HEK293 (cell line): ENCODE data around the gene POLR2C.

Experiments used
- CTCF ChIA-PET: fragments of 350-600 bp; formaldehyde crosslinking; extraction: SDS; loops from one replicate; lab custom pipeline; 2021; ENCODE audit warnings: antibody characterized with exemption; lab: Yijun Ruan, JAX
- POLR2A ChIA-PET: fragments of 300-600 bp; formaldehyde crosslinking; extraction: SDS; loops from one replicate; lab custom pipeline; 2020; ENCODE audit warnings: antibody characterized with exemption, inconsistent platforms; lab: Yijun Ruan, JAX
- H3K27ac ChIP-seq: fragments of 200-500 bp; sonication (Bioruptor generic); 2 replicates; pipeline ENCODE4 v1.5.1; 2014; ENCODE audit warnings: low read depth, low read length, control low read depth, inconsistent platforms; ENCODE audit errors: extremely low read depth
- H3K36me3 ChIP-seq, 2 experiments: fragments of 200-500 bp in 1 of 2; sonication (Bioruptor generic) in 1 of 2; 1 replicate in 1 of 2; 2 replicates in 1 of 2; pipeline ENCODE4 v1.5.1; 2014 to 2017; ENCODE audit warnings: inconsistent platforms in 2 of 2, low read length in 2 of 2; ENCODE audit not compliant: control insufficient read depth in 2 of 2, insufficient read depth in 1 of 2
- H3K4me1 ChIP-seq: fragments of 200-500 bp; sonication (Bioruptor generic); 2 replicates; pipeline ENCODE4 v1.5.1; 2014; ENCODE audit warnings: mild to moderate bottlenecking, low read length, inconsistent platforms; ENCODE audit not compliant: control insufficient read depth, insufficient read depth
- H3K4me3 ChIP-seq: 2 replicates; pipeline ENCODE4 v1.5.1; 2011; ENCODE audit warnings: low read depth, mild to moderate bottlenecking, control low read depth, low read length, moderate library complexity
- H3K9me3 ChIP-seq: fragments of 200-500 bp; sonication (Bioruptor generic); 2 replicates; pipeline ENCODE4 v1.5.1; 2014; ENCODE audit warnings: low read depth, low read length, inconsistent platforms; ENCODE audit not compliant: control insufficient read depth, insufficient read depth
- GLIS2 ChIP-seq: fragments of 450-650 bp; formaldehyde crosslinking; IDR thresholded peaks from 2 replicates; pipeline ENCODE4 v1.5.1; 2016; ENCODE audit warnings: missing biosample characterization, missing genetic modification characterization
- PRDM2 ChIP-seq: fragments of 450-650 bp; formaldehyde crosslinking; IDR thresholded peaks from 2 replicates; pipeline ENCODE4 v1.5.1; 2016; ENCODE audit warnings: missing biosample characterization, missing genetic modification characterization, borderline replicate concordance
- RBAK ChIP-seq: fragments of 450-650 bp; formaldehyde crosslinking; IDR thresholded peaks from 2 replicates; pipeline ENCODE4 v1.5.1; 2016; ENCODE audit warnings: missing biosample characterization, missing genetic modification characterization
- ZBTB10 ChIP-seq: fragments of 450-650 bp; formaldehyde crosslinking; IDR thresholded peaks from 2 replicates; pipeline ENCODE4 v1.5.1; 2016; ENCODE audit warnings: missing biosample characterization, missing genetic modification characterization
- ZIC2 ChIP-seq: fragments of 450-650 bp; formaldehyde crosslinking; IDR thresholded peaks from 2 replicates; pipeline ENCODE4 v1.5.1; 2016; ENCODE audit warnings: missing biosample characterization, missing genetic modification characterization
- ZNF140 ChIP-seq: fragments of 450-650 bp; formaldehyde crosslinking; IDR thresholded peaks from 2 replicates; pipeline ENCODE4 v1.5.1; 2016; ENCODE audit warnings: missing biosample characterization, missing genetic modification characterization
- ZNF426 ChIP-seq: fragments of 450-650 bp; formaldehyde crosslinking; IDR thresholded peaks from 2 replicates; pipeline ENCODE4 v1.5.1; 2017; ENCODE audit warnings: missing biosample characterization, missing genetic modification characterization, mild to moderate bottlenecking, inconsistent platforms, moderate library complexity
- ZNF596 ChIP-seq: fragments of 450-650 bp; IDR thresholded peaks from 2 replicates; pipeline ENCODE4 v1.5.0; 2018; ENCODE audit warnings: missing biosample characterization, mild to moderate bottlenecking, missing genetic modification characterization, moderate library complexity
- ZNF677 ChIP-seq: fragments of 450-650 bp; IDR thresholded peaks from 2 replicates; pipeline ENCODE4 v1.5.0; 2018; ENCODE audit warnings: missing biosample characterization, mild to moderate bottlenecking, missing genetic modification characterization, moderate library complexity
- ZSCAN16 ChIP-seq: fragments of 450-650 bp; formaldehyde crosslinking; IDR thresholded peaks from 2 replicates; pipeline ENCODE4 v1.5.1; 2016; ENCODE audit warnings: missing biosample characterization, missing genetic modification characterization

POLR2C gene

GRCh38 chr16:57482845-57483545 is 20.5 kb downstream of the POLR2C start:
- Histone ChIP-seq H3K9me3 (no peaks in the 10 kb centered on the region), H3K27ac (no peak overlapping the region), H3K4me1 (no peaks in the 10 kb centered on the region), H3K4me3 (no peak overlapping the region), H3K36me3 (no peaks in the 10 kb centered on the region)
- no peak for TF ChIP-seq PRDM2 (tag by site-specific recombination)
- no peak for TF ChIP-seq ZNF426 (tag by site-specific recombination)
- TF ChIP-seq ZNF677 (tag by site-specific recombination) = no peak
- no peak for TF ChIP-seq ZSCAN16 (tag by site-specific recombination)
- no peak for TF ChIP-seq RBAK
- TF ChIP-seq ZNF596 (tag by site-specific recombination) = no peak
- no peak for TF ChIP-seq ZNF140 (tag by site-specific recombination)
- ChIA-PET POLR2A (interaction anchor here (1.3 kb wide), 1 partner anchor 36 kb away, joined by 5 read pairs; the partner anchor contains the start of genes CIAPIN1 and COQ9), CTCF (interaction anchor here (0.6 to 2.5 kb wide), 3 partner anchors 37 to 115 kb away, joined by 3 to 10 read pairs (median 7); no protein-coding TSS in a partner anchor)

- no peak overlapping the region for H3K27ac ChIP-seq
- CTCF ChIA-PET = interaction anchor here (0.6 to 2.5 kb wide), 2 partner anchors 36 to 44 kb away, joined by 3 to 10 read pairs; no protein-coding TSS in a partner anchor
- H3K9me3 ChIP-seq = no peaks in the 10 kb centered on the region
- POLR2A ChIA-PET = interaction anchor here (0.6 to 1.6 kb wide), 3 partner anchors 21 to 193 kb away, joined by 3 to 6 read pairs (median 5); partner anchors contain the start of genes CIAPIN1, COQ9 and POLR2C
- H3K36me3 ChIP-seq = no peaks in the 10 kb centered on the region
- no peak overlapping the region for H3K4me3 ChIP-seq
- no peaks in the 10 kb centered on the region for H3K4me1 ChIP-seq
- TF ChIP-seq ZBTB10 (tag by site-specific recombination) (no peak), GLIS2 (tag by site-specific recombination) (peak; percentile 25; the same call in 1 of the 2 replicates), ZIC2 (tag by site-specific recombination) (peak; percentile 62)
Measured at GRCh38 chr16:57483725-57484514, 21.4 kb downstream of the POLR2C start.
